ENCODE measurements around the gene LEFTY2.

DNA sequence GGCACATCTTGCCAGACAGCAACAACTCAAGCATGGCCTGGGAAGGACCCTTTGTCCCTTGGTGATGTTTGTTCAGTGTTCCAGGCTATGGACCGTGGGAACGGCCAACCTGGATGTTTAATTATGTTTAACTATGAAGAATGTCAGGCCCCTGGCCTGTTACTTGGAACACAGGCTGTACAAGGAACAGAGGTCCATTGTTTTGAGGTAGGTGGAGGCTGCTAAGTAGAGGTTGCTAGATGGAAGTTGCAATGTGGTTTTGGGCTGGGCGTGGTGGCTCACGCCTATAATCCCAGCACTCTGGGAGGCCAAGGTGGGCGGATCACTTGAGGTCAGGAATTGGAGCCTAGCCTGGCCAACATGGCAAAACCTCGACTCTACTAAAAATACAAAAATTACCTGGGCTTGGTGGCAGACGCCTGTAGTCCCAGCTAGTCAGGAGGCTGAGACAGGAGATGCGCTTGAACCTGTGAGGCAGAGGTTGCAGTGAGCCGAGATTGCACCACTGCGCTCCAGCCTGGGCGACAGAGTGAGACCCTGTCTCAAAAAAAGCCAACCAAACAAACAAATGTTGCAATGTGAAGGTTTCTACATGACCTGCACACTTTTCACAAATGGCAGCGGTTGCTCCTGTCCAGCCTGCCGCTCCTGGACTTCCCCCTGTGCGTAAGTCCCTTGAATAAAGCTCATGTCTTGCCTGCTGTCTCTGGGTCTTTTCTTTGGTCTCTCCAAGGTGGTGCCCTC is 49.6 kb downstream of the LEFTY2 start:
- TF ChIP-seq, protein P1, sequence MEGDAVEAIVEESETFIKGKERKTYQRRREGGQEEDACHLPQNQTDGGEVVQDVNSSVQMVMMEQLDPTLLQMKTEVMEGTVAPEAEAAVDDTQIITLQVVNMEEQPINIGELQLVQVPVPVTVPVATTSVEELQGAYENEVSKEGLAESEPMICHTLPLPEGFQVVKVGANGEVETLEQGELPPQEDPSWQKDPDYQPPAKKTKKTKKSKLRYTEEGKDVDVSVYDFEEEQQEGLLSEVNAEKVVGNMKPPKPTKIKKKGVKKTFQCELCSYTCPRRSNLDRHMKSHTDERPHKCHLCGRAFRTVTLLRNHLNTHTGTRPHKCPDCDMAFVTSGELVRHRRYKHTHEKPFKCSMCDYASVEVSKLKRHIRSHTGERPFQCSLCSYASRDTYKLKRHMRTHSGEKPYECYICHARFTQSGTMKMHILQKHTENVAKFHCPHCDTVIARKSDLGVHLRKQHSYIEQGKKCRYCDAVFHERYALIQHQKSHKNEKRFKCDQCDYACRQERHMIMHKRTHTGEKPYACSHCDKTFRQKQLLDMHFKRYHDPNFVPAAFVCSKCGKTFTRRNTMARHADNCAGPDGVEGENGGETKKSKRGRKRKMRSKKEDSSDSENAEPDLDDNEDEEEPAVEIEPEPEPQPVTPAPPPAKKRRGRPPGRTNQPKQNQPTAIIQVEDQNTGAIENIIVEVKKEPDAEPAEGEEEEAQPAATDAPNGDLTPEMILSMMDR (IDR thresholded peaks at IDR 0.05) = no peak
- TF ChIP-seq EZH2 (IDR thresholded peaks at IDR 0.05; ENCODE audit: borderline replicate concordance, insufficient read depth, low read depth, low read length, poor library complexity, severe bottlenecking) = no peak
